Stomach (tissue), 9 donors: ENCODE measurements around the gene ZNF444. TPM values are rescaled to one million over a fixed set of nuclear protein-coding genes. Genes with fewer than 3 reads are reported as not detected.

Experiments
- DNase-seq, 2 donors: peaks; one replicate each; pipeline versions ENCODE4 v3.0.0 to v3.0.0-alpha.2; 2013 to 2019
- H3K27ac ChIP-seq, 5 donors: fragments of 200-600 bp in 4 of 5; sonication (generic) in 4 of 5; one replicate each; pipeline ENCODE4 v1.5.1; 2013 to 2019; ENCODE audit warnings: mild to moderate bottlenecking in 1 of 5, moderate library complexity in 1 of 5
- H3K27me3 ChIP-seq, 3 donors: fragments of 200-600 bp; sonication (generic); one replicate each; pipeline ENCODE4 v1.5.1; 2017 to 2019; ENCODE audit warnings: mixed run types in 1 of 3
- H3K36me3 ChIP-seq, 4 donors: fragments of 200-600 bp; sonication (generic); 1 replicate in 3 of 4; 2 replicates in 1 of 4; pipeline ENCODE4 v1.5.1; 2016 to 2019
- H3K4me1 ChIP-seq, 4 donors: fragments of 200-600 bp; sonication (generic); one replicate each; pipeline ENCODE4 v1.5.1; 2016 to 2019
- H3K4me3 ChIP-seq, 4 donors: fragments of 200-600 bp; sonication (generic) in 3 of 4; one replicate each; pipeline ENCODE4 v1.5.1; 2016 to 2019; ENCODE audit warnings: mild to moderate bottlenecking in 1 of 4
- H3K9me3 ChIP-seq, 4 donors: fragments of 200-600 bp; sonication (generic); one replicate each; pipeline ENCODE4 v1.5.1; 2016 to 2019
- CTCF ChIP-seq, 7 experiments: fragments of 450-650 bp in 4 of 7; fragments of 200-600 bp in 3 of 7; sonication (generic) in 3 of 7; IDR thresholded peaks; one replicate each; pipeline ENCODE4 v1.5.1; 2016 to 2019; ENCODE audit warnings: antibody characterized with exemption in 7 of 7, control low read depth in 2 of 7, mild to moderate bottlenecking in 1 of 7
- EP300 ChIP-seq: sonication (generic); formaldehyde crosslinking; IDR thresholded peaks from one replicate; pipeline ENCODE4 v1.6.1; 2017; ENCODE audit warnings: antibody characterized with exemption
- POLR2A ChIP-seq, 4 donors: fragments of 450-650 bp; IDR thresholded peaks; one replicate each; pipeline ENCODE4 v1.6.1; 2016; ENCODE audit warnings: antibody characterized with exemption in 4 of 4, control low read depth in 2 of 4, mild to moderate bottlenecking in 1 of 4, moderate library complexity in 1 of 4
- POLR2AphosphoS5 ChIP-seq, 3 donors: sonication (generic); formaldehyde crosslinking; IDR thresholded peaks; one replicate each; pipeline ENCODE4 v1.6.1; 2016; ENCODE audit warnings: antibody characterized with exemption in 3 of 3
- WGBS, 5 donors: extraction: QIAGEN DNeasy Blood & Tissue Kit in 3 of 5; methylation state at CpG; one replicate each; pipeline versions ENCODE4 v1.1.5 to v1.1.7; 2013 to 2018; 5-methylcytosine and 5-hydroxymethylcytosine counted together
- intact Hi-C: fragments of 100-400 bp; cut with DNase I; formaldehyde crosslinking; loops from one replicate; pipeline ENCODE4 v1.15.1; 2023; ENCODE audit warnings: low total_unique reads
- polyA plus RNA-seq, 3 donors: library from polyadenylated mRNA; stranded (reverse); fragments of 200-250 nt; gene quantifications; one replicate each; pipeline ENCODE4 v1.2.3, GENCODE V29; 2013
- total RNA-seq, 5 donors: library from RNA; depleted of rRNA; stranded (reverse); fragments of >200 nt; gene quantifications; one replicate each; pipeline versions ENCODE4 v1.1.0 to v1.2.3, GENCODE V29; 2014 to 2016
- donor health status: healthy with polysubstance abuse.
- donor health status: Bipolar disorder and iron deficiency.
- donor health status: healthy.

ZNF444 gene
- total and polyA plus RNA-seq, 8 donors, result 13.4 to 77.0 (median 48.7) TPM

DNA sequence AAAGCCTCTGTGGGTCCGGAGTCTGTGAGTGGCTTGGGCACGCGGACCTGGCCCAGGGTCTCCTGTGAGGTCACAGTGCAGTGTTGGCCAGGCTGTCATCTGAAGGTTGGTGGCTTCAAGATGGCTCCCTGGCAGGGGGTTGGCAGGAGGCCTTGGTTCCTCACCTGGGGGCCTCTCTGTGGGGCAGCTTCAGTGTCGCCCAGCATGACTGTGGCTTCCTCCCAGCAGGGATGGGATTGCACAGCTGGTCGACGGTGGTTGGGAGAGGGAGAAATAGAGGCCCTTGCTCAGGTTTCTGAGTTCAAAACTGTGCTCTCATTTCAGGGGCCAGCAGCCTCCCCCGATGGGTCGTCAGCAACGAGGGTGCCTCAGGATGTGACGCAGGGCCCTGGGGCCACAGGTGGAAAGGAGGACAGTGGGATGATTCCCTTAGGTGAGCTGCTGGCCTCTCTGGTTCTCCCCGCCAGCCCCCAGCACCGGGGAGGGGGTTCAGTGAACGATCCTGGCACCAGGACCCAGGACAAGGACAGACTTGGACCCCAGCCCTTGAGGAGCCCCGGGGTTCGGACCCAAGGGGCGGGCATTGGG lies 17.2 kb downstream of the ZNF444 start:
- peaks cover 0 to 8% (median 4%) of the 10 kb centered on the region in 4 donors for H3K4me1 ChIP-seq
- intact Hi-C loops, result no loop called here
- H3K36me3 ChIP-seq, result peaks cover 29 to 84% (median 77%) of the 10 kb centered on the region in 4 donors
- no peaks in the 10 kb centered on the region for H3K27me3 ChIP-seq
- DNase-seq, result no peak
- no peaks in the 10 kb centered on the region for H3K9me3 ChIP-seq
- TF ChIP-seq EP300 (no peak), POLR2A (IDR thresholded peaks at IDR 0.05) (no peak), CTCF (IDR thresholded peaks at IDR 0.05) (no peak), POLR2AphosphoS5 (IDR thresholded peaks at IDR 0.05) (no peak)
- no peak overlapping the region for H3K4me3 ChIP-seq
- no peak overlapping the region for H3K27ac ChIP-seq
- 90 to 96% (median 93%) methylated on average over 12 to 16 of the region's 16 CpGs for WGBS, 5 donors

DNA sequence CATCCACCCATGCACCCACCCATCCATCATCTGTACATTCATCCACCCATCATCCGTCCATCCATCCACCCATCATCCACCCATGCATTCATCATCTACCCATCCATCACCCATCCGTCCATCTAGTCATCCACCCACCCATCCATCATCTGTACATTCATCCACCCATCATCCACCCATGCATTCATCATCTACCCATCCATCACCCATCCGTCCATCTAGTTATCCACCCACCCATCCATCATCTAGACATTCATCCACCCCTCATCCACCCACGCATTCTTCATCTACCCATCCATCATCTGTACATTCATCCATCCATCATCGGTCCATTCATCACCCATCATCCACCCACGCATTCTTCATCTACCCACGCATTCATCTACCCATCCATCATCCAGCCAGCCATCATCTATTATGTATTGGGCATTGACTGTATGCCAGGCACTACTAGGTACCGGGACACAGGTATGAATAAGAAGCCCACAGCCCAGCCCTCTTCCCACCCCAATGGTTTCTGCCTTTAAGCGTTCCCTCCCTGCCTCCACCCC lies 18.0 kb downstream of the ZNF444 start:
- H3K27ac ChIP-seq, result no peak overlapping the region
- no peaks in the 10 kb centered on the region for H3K9me3 ChIP-seq
- intact Hi-C loops, result no loop called here
- H3K4me1 ChIP-seq, result peaks cover 0 to 5% (median 0%) of the 10 kb centered on the region in 4 donors
- H3K27me3 ChIP-seq, result no peaks in the 10 kb centered on the region
- TF ChIP-seq POLR2A (IDR thresholded peaks at IDR 0.05), result no peak
- TF ChIP-seq EP300, result no peak
- TF ChIP-seq POLR2AphosphoS5 (IDR thresholded peaks at IDR 0.05), result no peak
- no peak for TF ChIP-seq CTCF (IDR thresholded peaks at IDR 0.05)
- DNase-seq, result no peak
- H3K36me3 ChIP-seq, result peaks cover 29 to 76% (median 75%) of the 10 kb centered on the region in 4 donors
- no peak overlapping the region for H3K4me3 ChIP-seq
- 93 to 96% (median 94%) methylated on average over 9 of the region's 9 CpGs for WGBS, 5 donors

- TF ChIP-seq POLR2AphosphoS5 (IDR thresholded peaks at IDR 0.05) (no peak), EP300 (no peak), POLR2A (IDR thresholded peaks at IDR 0.05) (no peak), CTCF (IDR thresholded peaks at IDR 0.05) (no peak)
- H3K9me3 ChIP-seq, result no peaks in the 10 kb centered on the region
- H3K4me1 ChIP-seq, result peaks cover 0 to 5% (median 0%) of the 10 kb centered on the region in 4 donors
- H3K36me3 ChIP-seq, result peaks cover 29 to 70% (median 68%) of the 10 kb centered on the region in 4 donors
- WGBS, 5 donors, result 95 to 99% (median 96%) methylated on average over 29 to 69 of the region's 69 CpGs
- intact Hi-C loops, result loop anchor here (5.0 kb wide), 1 partner anchor 62 kb away; no protein-coding TSS in a partner anchor
- no peak overlapping the region for H3K27ac ChIP-seq
- H3K4me3 ChIP-seq, result no peak overlapping the region
- no peak for DNase-seq
- H3K27me3 ChIP-seq, result no peaks in the 10 kb centered on the region
Measured at GRCh38 chr19:56159622-56160271, 18.7 kb downstream of the ZNF444 start.

DNA sequence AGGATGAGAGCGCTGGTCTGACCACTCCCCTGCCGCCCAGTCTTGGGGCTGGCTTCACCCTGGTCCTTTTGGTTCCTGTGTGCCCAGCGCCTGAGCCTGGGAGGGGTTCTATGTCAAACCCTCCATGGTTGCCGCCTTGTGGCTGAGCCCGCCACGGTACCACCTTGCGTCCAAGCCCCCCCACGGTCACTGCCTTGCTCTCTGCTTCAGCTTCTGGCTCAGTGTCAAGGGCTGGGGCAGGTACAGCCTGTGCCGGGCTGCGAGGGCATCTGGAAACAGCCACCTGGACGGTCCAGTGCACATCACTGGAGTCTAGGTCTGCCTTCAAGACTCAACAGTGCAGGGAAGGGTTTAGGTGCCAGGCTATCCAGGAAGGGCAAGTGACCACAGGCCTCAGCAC lies 20.4 kb downstream of the ZNF444 start:
- Histone ChIP-seq H3K27me3 (no peaks in the 10 kb centered on the region), H3K4me1 (peaks cover 0 to 5% (median 0%) of the 10 kb centered on the region in 4 donors), H3K4me3 (no peak overlapping the region), H3K36me3 (peaks cover 22 to 52% (median 51%) of the 10 kb centered on the region in 4 donors), H3K27ac (no peak overlapping the region), H3K9me3 (no peaks in the 10 kb centered on the region)
- intact Hi-C loops, result loop anchor here (5.0 kb wide), 1 partner anchor 64 kb away; no protein-coding TSS in a partner anchor
- TF ChIP-seq POLR2AphosphoS5 (IDR thresholded peaks at IDR 0.05) (no peak), POLR2A (IDR thresholded peaks at IDR 0.05) (no peak), EP300 (no peak), CTCF (IDR thresholded peaks at IDR 0.05) (no peak)
- 70 to 90% (median 83%) methylated on average over 10 to 11 of the region's 11 CpGs for WGBS, 5 donors
- no peak for DNase-seq
